ENCODE data around the gene SFT2D1.

The SFT2D1 gene

DNA sequence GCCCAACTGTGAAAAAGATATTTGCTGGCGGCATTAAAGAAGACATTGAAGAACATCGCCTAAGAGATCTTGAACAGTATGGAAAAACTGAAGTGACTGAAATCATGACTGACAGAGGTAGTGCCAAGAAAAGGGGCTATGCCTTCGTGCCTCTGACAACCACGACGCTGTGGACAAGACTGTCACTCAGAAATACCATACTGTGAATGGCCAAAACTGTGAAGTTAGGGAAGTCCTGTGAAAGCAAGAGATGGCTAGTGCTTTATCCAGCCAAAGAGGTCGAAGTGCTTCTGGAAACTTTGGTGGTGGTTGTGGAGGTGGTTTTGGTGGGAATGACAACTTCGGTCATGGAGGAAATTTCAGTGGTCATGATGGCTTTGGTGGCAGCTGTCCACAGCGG lies 7.5 kb downstream of the SFT2D1 start:
- no peak for TF ChIP-seq CTCF (IDR thresholded peaks at IDR 0.05; ENCODE audit: insufficient read depth, low read length, missing control alignments)
- no peak overlapping the region for H3K4me3 ChIP-seq (ENCODE audit: low read depth, low read length)
- ChIA-PET CTCF (interaction anchor here (1.7 kb wide), 1 partner anchor 47 kb away, joined by 5 read pairs; no protein-coding TSS in a partner anchor), POLR2A (no interaction called here)
- DNase-seq (ENCODE audit: low read depth, low spot score): no peak

- POLR2A ChIA-PET: no interaction called here
Observed at GRCh38 chr6:166333172-166333995, 9.0 kb downstream of the SFT2D1 start.

GRCh38 chr6:166331503-166332415 lies 10.6 kb downstream of the SFT2D1 start:
- ChIA-PET POLR2A (no interaction called here), CTCF (no interaction called here)
- DNase-seq (ENCODE audit: low read depth, low spot score): no peak
- no peak for TF ChIP-seq CTCF (IDR thresholded peaks at IDR 0.05; ENCODE audit: insufficient read depth, low read length, missing control alignments)
- no peak overlapping the region for H3K4me3 ChIP-seq (ENCODE audit: low read depth, low read length)

More at GRCh38 chr6:166333172-166333995, 9.0 kb downstream of the SFT2D1 start:
- no peak for TF ChIP-seq CTCF (IDR thresholded peaks at IDR 0.05; ENCODE audit: insufficient read depth, low read length, missing control alignments)
- CTCF ChIA-PET: interaction anchor here (1.7 kb wide), 1 partner anchor 48 kb away, joined by 5 read pairs; no protein-coding TSS in a partner anchor
- no peak for DNase-seq (ENCODE audit: low read depth, low spot score)
- H3K4me3 ChIP-seq (ENCODE audit: low read depth, low read length): no peak overlapping the region

GRCh38 chr6:166330612-166331011 lies 11.7 kb downstream of the SFT2D1 start:
- ChIA-PET POLR2A (no interaction called here), CTCF (no interaction called here)
- TF ChIP-seq CTCF (IDR thresholded peaks at IDR 0.05; ENCODE audit: insufficient read depth, low read length, missing control alignments): no peak
- H3K4me3 ChIP-seq (ENCODE audit: low read depth, low read length): no peak overlapping the region
- DNase-seq (ENCODE audit: low read depth, low spot score): no peak

GRCh38 chr6:166325383-166326042 lies 16.8 kb downstream of the SFT2D1 start:
- no peak for TF ChIP-seq CTCF (IDR thresholded peaks at IDR 0.05; ENCODE audit: insufficient read depth, low read length, missing control alignments)
- DNase-seq (ENCODE audit: low read depth, low spot score): no peak
- POLR2A ChIA-PET: no interaction called here
- H3K4me3 ChIP-seq (ENCODE audit: low read depth, low read length): no peak overlapping the region
- CTCF ChIA-PET: interaction anchor here (1.1 to 3.2 kb wide), 4 partner anchors 12 to 75 kb away, joined by 3 to 17 read pairs (median 5); no protein-coding TSS in a partner anchor
